WI38 (cell line): ENCODE results near the gene MYO1D.
A peak's percentile ranks its signal among the peaks of the same experiment; 100 is the strongest.
"Not testable (repeated sequence)": the region's sequence is repeated elsewhere in the genome, so short reads cannot be mapped to it uniquely, and the experiment has no call there.

Experiments used
- H3K4me3 ChIP-seq: 2 replicates; pipeline ENCODE4 v1.5.1; 2011; ENCODE audit warnings: low read depth, mild to moderate bottlenecking, control low read depth, low read length
- TF ChIP-seq, protein P1 (sequence below): IDR thresholded peaks from 2 replicates; pipeline ENCODE4 v1.5.1; 2012; ENCODE audit warnings: low read depth, mild to moderate bottlenecking, control low read depth, low read length

The MYO1D gene

DNA sequence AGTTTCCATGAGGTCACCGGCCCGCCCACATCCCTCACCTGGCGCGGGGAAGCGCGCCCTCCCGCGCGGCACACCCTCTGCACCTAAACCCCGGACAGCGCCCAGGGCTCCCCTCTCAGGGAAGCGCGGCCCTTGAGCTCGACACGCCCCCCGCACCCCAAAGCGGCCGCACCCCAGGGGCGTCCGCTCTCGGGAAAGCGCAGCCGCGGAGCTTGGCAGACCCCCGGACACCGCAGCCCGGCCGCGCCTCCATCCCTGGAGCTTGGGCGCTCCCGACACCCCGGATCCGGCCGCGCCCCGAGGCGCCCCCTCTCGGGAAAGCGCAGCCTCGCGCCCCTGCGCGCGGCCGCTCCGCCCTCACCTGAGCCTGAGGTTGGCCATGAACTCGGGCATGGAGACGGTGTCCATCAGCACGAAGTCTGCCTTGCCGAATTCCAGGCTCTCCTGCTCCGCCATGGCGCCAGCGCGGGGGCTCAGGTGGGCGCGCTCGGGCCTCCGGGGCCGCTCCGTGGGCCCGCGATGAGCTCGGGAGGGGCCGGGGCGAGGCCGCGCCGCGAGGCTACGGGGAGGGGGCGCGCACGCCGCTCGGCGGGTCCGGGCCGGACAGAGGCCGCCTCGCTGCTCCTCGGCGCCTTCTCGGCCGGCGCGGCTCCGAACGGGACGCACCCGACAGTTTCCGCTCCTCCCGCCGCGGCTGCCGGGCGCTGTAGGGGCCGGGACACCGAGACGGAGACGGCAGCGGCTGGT, at the start of gene MYO1D:
Gene MYO1D, minus strand, starts transcription at position 708 of the 747 bp plus-strand sequence. Its CDS starts 252 bp downstream, at position 456.
- peak within 1 kb of the TSS; percentile 57 for H3K4me3 ChIP-seq

DNA sequence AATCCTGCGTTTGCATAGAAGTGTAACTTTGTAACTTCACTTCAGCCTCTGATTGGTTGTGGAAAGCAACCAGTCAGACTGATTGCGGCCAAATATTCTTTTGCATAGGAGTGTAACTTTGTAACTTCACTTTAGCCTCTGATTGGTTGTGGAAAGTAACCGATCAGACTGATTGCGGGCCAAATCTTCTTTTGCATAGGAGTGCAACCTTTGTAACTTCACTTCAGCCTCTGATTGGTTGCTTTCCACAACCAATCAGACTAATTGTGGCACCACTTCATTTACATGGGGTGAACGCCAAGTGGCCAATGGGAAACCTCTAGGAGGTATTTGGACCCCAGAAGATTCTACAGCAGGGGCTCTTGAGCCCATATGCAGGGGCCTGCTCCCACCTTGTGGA, 49.3 kb upstream of the MYO1D start:
- TF ChIP-seq, protein P1, sequence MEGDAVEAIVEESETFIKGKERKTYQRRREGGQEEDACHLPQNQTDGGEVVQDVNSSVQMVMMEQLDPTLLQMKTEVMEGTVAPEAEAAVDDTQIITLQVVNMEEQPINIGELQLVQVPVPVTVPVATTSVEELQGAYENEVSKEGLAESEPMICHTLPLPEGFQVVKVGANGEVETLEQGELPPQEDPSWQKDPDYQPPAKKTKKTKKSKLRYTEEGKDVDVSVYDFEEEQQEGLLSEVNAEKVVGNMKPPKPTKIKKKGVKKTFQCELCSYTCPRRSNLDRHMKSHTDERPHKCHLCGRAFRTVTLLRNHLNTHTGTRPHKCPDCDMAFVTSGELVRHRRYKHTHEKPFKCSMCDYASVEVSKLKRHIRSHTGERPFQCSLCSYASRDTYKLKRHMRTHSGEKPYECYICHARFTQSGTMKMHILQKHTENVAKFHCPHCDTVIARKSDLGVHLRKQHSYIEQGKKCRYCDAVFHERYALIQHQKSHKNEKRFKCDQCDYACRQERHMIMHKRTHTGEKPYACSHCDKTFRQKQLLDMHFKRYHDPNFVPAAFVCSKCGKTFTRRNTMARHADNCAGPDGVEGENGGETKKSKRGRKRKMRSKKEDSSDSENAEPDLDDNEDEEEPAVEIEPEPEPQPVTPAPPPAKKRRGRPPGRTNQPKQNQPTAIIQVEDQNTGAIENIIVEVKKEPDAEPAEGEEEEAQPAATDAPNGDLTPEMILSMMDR, result no peak
- H3K4me3 ChIP-seq, result no peak overlapping the region

More for the DNA sequence above, at the start of gene MYO1D:
- TF ChIP-seq, protein P1, result peak; percentile 9; the same call in 1 of the 2 replicates

DNA sequence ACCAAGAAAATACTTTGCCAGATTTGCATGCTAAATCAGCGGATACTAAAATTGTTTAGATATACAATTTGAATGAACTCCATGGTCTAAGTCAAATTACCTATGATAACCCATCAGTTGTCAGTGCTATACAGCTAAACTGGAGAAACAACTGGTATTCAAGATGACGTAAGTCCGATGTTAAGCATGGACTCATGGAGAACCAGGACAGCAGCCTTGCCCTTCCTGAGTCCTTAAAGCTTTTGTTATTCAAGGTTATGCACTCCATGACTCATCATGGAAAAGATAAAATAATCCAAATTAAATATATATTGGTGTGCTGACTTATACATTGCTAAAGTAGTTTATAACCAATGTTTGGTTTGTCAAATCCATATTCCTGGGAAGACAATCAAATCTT, 47.0 kb upstream of the MYO1D start:
- not testable (repeated sequence) for H3K4me3 ChIP-seq

DNA sequence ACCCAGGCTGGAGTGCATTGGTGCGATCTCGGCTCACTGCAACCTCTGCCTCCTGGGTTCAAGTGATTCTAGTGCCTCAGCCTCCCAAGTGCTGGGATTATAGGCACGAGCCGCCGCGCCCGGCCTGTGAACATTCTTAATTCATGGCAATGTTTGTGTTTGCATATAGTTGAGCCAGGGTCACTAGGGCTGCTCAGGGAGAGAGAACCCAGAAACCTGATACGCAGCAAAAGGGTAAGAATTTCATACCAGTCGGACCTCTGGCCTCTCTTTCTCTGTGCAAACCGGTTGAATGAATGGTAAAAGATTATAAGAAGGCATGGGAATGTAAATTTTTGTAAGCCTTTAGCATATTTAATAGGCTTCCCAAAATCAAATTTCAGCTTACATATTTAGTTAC, 44.1 kb upstream of the MYO1D start:
- TF ChIP-seq, protein P1, result no peak
- no peak overlapping the region for H3K4me3 ChIP-seq

DNA sequence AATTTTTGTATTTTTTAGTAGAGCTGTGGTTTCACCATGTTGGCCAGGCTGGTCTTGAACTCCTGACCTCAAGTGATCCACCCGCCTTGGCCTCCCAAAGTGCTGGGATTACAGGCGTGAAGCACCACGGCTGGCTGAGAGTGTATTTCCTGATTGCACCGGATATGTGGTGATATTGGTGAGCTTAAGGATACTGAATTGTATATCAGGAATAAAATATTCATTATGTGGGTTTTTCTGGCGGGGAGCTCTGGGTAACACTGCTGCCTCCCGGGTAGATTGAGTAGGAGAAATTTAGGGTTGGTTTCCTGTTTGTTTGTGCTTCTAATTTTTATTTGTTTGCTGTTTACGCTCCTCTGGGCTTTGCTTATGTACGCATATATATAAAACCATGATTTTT, 43.4 kb upstream of the MYO1D start:
- TF ChIP-seq, protein P1, result no peak
- H3K4me3 ChIP-seq, result no peak overlapping the region

DNA sequence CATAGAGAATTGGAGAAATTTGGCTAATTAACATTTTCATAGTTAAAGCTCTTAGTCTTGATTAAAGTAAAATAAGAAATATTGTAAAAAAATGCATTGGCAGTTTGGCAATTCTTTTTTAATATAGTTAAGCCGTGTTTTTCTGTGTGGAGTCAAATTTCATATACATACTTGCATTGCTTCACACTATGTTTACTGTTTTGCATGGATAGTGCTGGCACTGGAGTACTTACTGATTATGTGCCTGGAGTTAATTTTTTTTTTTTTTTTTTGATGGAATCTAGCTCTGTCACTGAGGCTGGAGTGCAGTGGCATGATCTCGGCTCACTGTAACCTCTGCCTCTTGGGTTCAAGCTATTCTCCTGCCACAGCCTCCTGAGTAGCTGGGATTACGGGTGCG, 43.0 kb upstream of the MYO1D start:
- H3K4me3 ChIP-seq, result not testable (repeated sequence)

DNA sequence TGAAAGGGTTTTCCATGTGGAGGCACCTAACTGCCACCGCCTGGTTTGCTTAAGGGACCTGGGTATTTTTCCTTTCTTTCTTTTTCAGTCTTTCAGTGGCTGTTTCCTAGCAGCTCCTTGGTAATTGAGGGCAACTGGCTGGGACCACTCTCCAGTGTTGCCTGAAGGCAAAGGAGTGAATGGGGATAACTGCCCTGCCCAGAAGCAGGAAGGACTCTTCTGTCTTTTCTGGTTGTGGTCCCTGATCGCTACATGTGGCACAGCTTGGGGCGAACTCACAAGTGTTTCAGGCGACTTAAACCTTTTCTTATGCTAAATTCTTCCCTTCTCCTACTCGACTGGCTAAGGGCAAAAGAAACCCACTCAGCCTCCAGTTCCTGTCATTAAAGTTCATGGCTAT, 40.9 kb upstream of the MYO1D start:
- no peak overlapping the region for H3K4me3 ChIP-seq
- TF ChIP-seq, protein P1, result no peak

DNA sequence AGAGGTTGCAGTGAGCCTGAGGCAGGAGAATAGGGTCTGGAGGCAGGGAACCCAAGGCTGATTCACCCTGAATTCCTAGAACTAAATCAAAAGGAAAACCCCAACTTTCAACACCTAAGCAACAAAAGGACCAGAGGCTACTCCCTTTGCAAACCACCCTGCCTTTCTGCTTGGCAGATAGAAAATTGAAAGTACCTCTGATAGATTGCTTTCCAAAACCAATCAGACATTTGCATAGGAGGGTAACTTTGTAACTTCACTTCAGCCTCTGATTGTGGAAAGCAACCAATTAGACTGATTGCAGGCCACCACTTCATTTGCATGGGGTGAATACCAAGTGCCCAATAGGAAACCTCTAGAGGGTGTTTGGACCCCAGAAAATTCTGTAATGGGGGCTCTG, 40.2 kb upstream of the MYO1D start:
- H3K4me3 ChIP-seq, result no peak overlapping the region
- TF ChIP-seq, protein P1, result no peak
